GM12878 (cell line): ENCODE data around the gene OR2A5. TPM values are rescaled to one million over a fixed set of nuclear protein-coding genes. Genes with fewer than 3 reads are reported as not detected.

ENCODE experiments used
- ATAC-seq: fragments of 200-7000 bp; cut with Tn5 transposase; 3 replicates; pipeline ENCODE4 v1.9.1; 2020; ENCODE audit warnings: mild to moderate bottlenecking, moderate library complexity
- BruUV-seq: library from RNA; stranded (reverse); fragments of 400-500 nt; replicated peaks from 2 replicates; lab custom pipeline; 2021; lab: Mats Ljungman, UMichigan
- CTCF ChIA-PET: fragments of 300-600 bp; sonication (Branson Sonifier 250); formaldehyde crosslinking; extraction: SDS; loops from one replicate; lab custom pipeline; 2021; ENCODE audit warnings: inconsistent platforms; lab: Yijun Ruan, JAX
- POLR2A ChIA-PET: fragments of 350-600 bp; formaldehyde crosslinking; extraction: SDS; loops from one replicate; lab custom pipeline; 2021; ENCODE audit warnings: inconsistent platforms; lab: Charles Lee
- RAD21 ChIA-PET: fragments of 300-600 bp; sonication (Branson Sonifier 250); formaldehyde crosslinking; loops from one replicate; lab custom pipeline; 2023; ENCODE audit warnings: antibody characterized with exemption; ENCODE audit not compliant: unreplicated experiment; lab: Charles Lee
- SMC1A ChIA-PET: fragments of 300-600 bp; sonication (Branson Sonifier 250); formaldehyde crosslinking; loops from one replicate; lab custom pipeline; 2023; ENCODE audit not compliant: unreplicated experiment, uncharacterized antibody; lab: Charles Lee
- DNase-seq: peaks from one replicate; pipeline ENCODE4 v3.0.0-alpha.2; 2011; ENCODE audit warnings: low read depth, low spot score
- FAIRE-seq: peaks from 3 replicates; lab custom pipeline; 2011; peaks lifted over from hg19 to GRCh38; lab: Jason Lieb, UNC
- H2AFZ ChIP-seq: 2 replicates; pipeline ENCODE4 v1.6.0; 2011; ENCODE audit warnings: low read depth, low read length, control low read depth; ENCODE audit not compliant: control insufficient read depth
- H3K27ac ChIP-seq: 2 replicates; pipeline ENCODE4 v1.5.1; 2011; ENCODE audit warnings: control low read depth; ENCODE audit not compliant: control insufficient read depth, insufficient read depth
- H3K27me3 ChIP-seq, 2 experiments: replicated peaks in 1 of 2; 2 replicates each; pipeline versions ENCODE4 v1.6.0 to v1.6.1; 2011; ENCODE audit warnings: low read length in 1 of 2; ENCODE audit not compliant: control insufficient read depth in 2 of 2, insufficient read depth in 2 of 2
- H3K36me3 ChIP-seq, 2 experiments: 2 replicates each; pipeline ENCODE4 v1.5.1; 2011; ENCODE audit warnings: low read length in 1 of 2; ENCODE audit not compliant: control insufficient read depth in 2 of 2, insufficient read depth in 2 of 2
- H3K4me1 ChIP-seq: 2 replicates; pipeline ENCODE4 v1.6.1; 2011; ENCODE audit warnings: mild to moderate bottlenecking, low read length, moderate library complexity, mixed read lengths; ENCODE audit not compliant: control insufficient read depth, insufficient read depth
- H3K4me2 ChIP-seq: 2 replicates; pipeline ENCODE4 v1.6.0; 2011; ENCODE audit warnings: control low read depth; ENCODE audit not compliant: control insufficient read depth, insufficient read depth
- H3K4me3 ChIP-seq: fragments of 200-600 bp; sonication (generic); 2 replicates; pipeline ENCODE4 v1.5.1; 2016
- H3K79me2 ChIP-seq: 2 replicates; pipeline ENCODE4 v1.6.0; 2011; ENCODE audit warnings: low read length; ENCODE audit not compliant: control insufficient read depth, insufficient read depth
- H3K9ac ChIP-seq: 2 replicates; pipeline ENCODE4 v1.8.0; 2011; ENCODE audit warnings: low read length, control low read depth, mixed read lengths; ENCODE audit not compliant: control insufficient read depth, insufficient read depth
- H3K9me3 ChIP-seq: replicated peaks from 3 replicates; pipeline ENCODE4 v1.5.1; 2011; ENCODE audit warnings: mild to moderate bottlenecking, low read length; ENCODE audit not compliant: control insufficient read depth, insufficient read depth
- H4K20me1 ChIP-seq: 2 replicates; pipeline ENCODE4 v1.6.0; 2011; ENCODE audit not compliant: control insufficient read depth, insufficient read depth
- NR2F1 ChIP-seq: fragments of 450-650 bp; conservative IDR thresholded peaks from 2 replicates; pipeline ENCODE4 v1.6.1; 2017; ENCODE audit warnings: mild to moderate bottlenecking
- in situ Hi-C: fragments of 300-500 bp; cut with MboI; formaldehyde crosslinking; loops from 9 replicates; pipeline ENCODE4 v1.14.3; 2018; ENCODE audit warnings: mixed read lengths
- intact Hi-C: fragments of 100-400 bp; cut with micrococcal nuclease; formaldehyde crosslinking; loops from one replicate; pipeline ENCODE4 v1.14.2; 2022; ENCODE audit not compliant: unreplicated experiment
- polyA plus RNA-seq, 11 experiments: library from polyadenylated mRNA; depleted of rRNA in 4 of 11; unstranded in 6 of 11; stranded (reverse) in 5 of 11; fragments of >200 nt; fragmentation: Nextera tagmentation in 4 of 11; fragmentation: Illumina TruSeq in 1 of 11; extraction: Ambion mirVana in 4 of 11; extraction: Trizol in 1 of 11; gene quantifications; 1 replicate in 1 of 11; 2 replicates in 10 of 11; pipeline versions ENCODE4 v1.2.1 to v1.2.3, GENCODE V29; 2011 to 2016; ENCODE audit warnings: inconsistent platforms in 2 of 11, missing spikeins in 2 of 11, low read depth in 1 of 11
- small RNA-seq: library from RNA; depleted of rRNA; stranded (forward); fragments of <200 nt; gene quantifications from one replicate; pipeline ENCODE3, GENCODE V24; 2014
- total RNA-seq, 4 experiments: library from RNA; depleted of rRNA in 3 of 4; stranded (reverse); fragments of >200 nt in 3 of 4; fragmentation: Illumina TruSeq in 1 of 4; extraction: Trizol in 1 of 4; gene quantifications; 2 replicates each; pipeline versions ENCODE4 v1.2.1 to v1.2.3, GENCODE V29; 2013 to 2021
- TF ChIP-seq, protein P1 (sequence below): fragments of 450-650 bp; IDR thresholded peaks from 2 replicates; pipeline ENCODE4 v1.6.1; 2017; ENCODE audit warnings: mild to moderate bottlenecking, low read depth, inconsistent platforms; ENCODE audit not compliant: poor library complexity, severe bottlenecking

The OR2A5 gene
- total and polyA plus RNA-seq, 10 of the 15 experiments (the other 5 are each of a cell fraction or from before 2014, with no cell fraction given): 0.19 TPM; not detected in 9

DNA sequence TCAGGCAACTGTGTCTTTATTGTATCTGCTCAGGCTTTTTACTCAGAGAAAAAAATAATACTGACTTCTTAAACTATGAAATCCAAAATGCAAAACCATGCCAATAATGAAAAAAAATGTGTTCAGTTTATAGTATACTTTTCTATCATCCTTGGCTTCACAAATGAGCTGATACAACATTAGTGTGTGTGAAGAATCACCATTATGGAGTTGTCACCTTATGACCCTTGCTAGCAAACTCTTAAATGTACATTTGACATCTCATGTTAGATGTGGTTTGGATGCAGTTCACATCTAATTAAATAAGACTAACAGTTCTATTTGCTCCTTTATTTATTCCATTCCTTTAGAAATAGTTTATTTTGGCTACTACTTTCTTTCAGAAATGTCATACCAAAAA is 56.5 kb downstream of the OR2A5 start:
- Histone ChIP-seq H3K9me3 (no peaks in the 10 kb centered on the region), H3K27me3 (no peaks in the 10 kb centered on the region), H3K36me3 (no peaks in the 10 kb centered on the region), H4K20me1 (no peaks in the 10 kb centered on the region), H3K9ac (no peak overlapping the region), H3K27ac (no peak overlapping the region), H3K4me2 (no peak overlapping the region), H3K4me3 (no peak overlapping the region), H3K4me1 (no peaks in the 10 kb centered on the region), H3K79me2 (no peaks in the 10 kb centered on the region), H2AFZ (no peak overlapping the region)
- no TSS peak for BruUV-seq
- POLR2A ChIA-PET: no interaction called here
- CTCF ChIA-PET: interaction anchor here (1.7 kb wide), 1 partner anchor 23 kb away, joined by 8 read pairs; no protein-coding TSS in a partner anchor
- in situ Hi-C loops (no loop called here), intact Hi-C loops (no loop called here)
- no peak for ATAC-seq
- TF ChIP-seq, protein P1, sequence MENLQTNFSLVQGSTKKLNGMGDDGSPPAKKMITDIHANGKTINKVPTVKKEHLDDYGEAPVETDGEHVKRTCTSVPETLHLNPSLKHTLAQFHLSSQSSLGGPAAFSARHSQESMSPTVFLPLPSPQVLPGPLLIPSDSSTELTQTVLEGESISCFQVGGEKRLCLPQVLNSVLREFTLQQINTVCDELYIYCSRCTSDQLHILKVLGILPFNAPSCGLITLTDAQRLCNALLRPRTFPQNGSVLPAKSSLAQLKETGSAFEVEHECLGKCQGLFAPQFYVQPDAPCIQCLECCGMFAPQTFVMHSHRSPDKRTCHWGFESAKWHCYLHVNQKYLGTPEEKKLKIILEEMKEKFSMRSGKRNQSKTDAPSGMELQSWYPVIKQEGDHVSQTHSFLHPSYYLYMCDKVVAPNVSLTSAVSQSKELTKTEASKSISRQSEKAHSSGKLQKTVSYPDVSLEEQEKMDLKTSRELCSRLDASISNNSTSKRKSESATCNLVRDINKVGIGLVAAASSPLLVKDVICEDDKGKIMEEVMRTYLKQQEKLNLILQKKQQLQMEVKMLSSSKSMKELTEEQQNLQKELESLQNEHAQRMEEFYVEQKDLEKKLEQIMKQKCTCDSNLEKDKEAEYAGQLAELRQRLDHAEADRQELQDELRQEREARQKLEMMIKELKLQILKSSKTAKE: no peak
- TF ChIP-seq NR2F1: 0 out of 2 replicates have a peak, but pooled peaks have one; percentile 6
- SMC1A ChIA-PET: interaction anchor here (0.6 to 1.3 kb wide), 3 partner anchors 11 to 1209 kb away, joined by 3 to 4 read pairs (median 3); no protein-coding TSS in a partner anchor
- RAD21 ChIA-PET: no interaction called here
- no peak for DNase-seq
- no peak for FAIRE-seq

Small RNA genes within 50 kb of the gene (small RNA-seq; reads per million reads assigned to genes)
- not detected for gene OR2A41P

Other genes starting within 250 kb of the OR2A5 start
Only the 7 nearest of the 13 such genes appear.
- gene OR2F2, start 113.7 kb upstream of the OR2A5 start, total RNA-seq (2014; rRNA removed): not detected in 2 replicates
- not detected in 2 replicates for gene OR2F2, start 113.7 kb upstream of the OR2A5 start, total RNA-seq (2014; rRNA removed; fragmentation: Illumina TruSeq; extraction: Trizol)
- not detected in 2 replicates for gene OR2F2, start 113.7 kb upstream of the OR2A5 start, total RNA-seq (2021)
- gene OR2F2, start 113.7 kb upstream of the OR2A5 start, polyA plus RNA-seq (2011; rRNA removed): not detected in 2 replicates
- not detected in 2 replicates for gene OR2F2, start 113.7 kb upstream of the OR2A5 start, polyA plus RNA-seq (2014; fragmentation: Illumina TruSeq; extraction: Trizol)
- gene OR2F2, start 113.7 kb upstream of the OR2A5 start, polyA plus RNA-seq (2014; fragmentation: Nextera tagmentation; extraction: Ambion mirVana): not detected
- gene OR2F2, start 113.7 kb upstream of the OR2A5 start, polyA plus RNA-seq (2014; rRNA removed): not detected in 2 replicates
- gene OR2F2, start 113.7 kb upstream of the OR2A5 start, polyA plus RNA-seq (2016; fragmentation: Nextera tagmentation; extraction: Ambion mirVana): not detected
- gene OR2F1, start 94.1 kb upstream of the OR2A5 start, total RNA-seq (2014; rRNA removed): not detected in 2 replicates
- gene OR2F1, start 94.1 kb upstream of the OR2A5 start, total RNA-seq (2014; rRNA removed; fragmentation: Illumina TruSeq; extraction: Trizol): not detected in 2 replicates
- not detected in 2 replicates for gene OR2F1, start 94.1 kb upstream of the OR2A5 start, total RNA-seq (2021)
- gene OR2F1, start 94.1 kb upstream of the OR2A5 start, polyA plus RNA-seq (2011; rRNA removed): not detected in 2 replicates
- not detected in 2 replicates for gene OR2F1, start 94.1 kb upstream of the OR2A5 start, polyA plus RNA-seq (2014; fragmentation: Illumina TruSeq; extraction: Trizol)
- not detected for gene OR2F1, start 94.1 kb upstream of the OR2A5 start, polyA plus RNA-seq (2014; fragmentation: Nextera tagmentation; extraction: Ambion mirVana)
- gene OR2F1, start 94.1 kb upstream of the OR2A5 start, polyA plus RNA-seq (2014; rRNA removed): not detected in 2 replicates
- gene OR2F1, start 94.1 kb upstream of the OR2A5 start, polyA plus RNA-seq (2016; fragmentation: Nextera tagmentation; extraction: Ambion mirVana): not detected
- not detected in 2 replicates for gene OR6B1, start 48.6 kb upstream of the OR2A5 start, total RNA-seq (2014; rRNA removed)
- gene OR6B1, start 48.6 kb upstream of the OR2A5 start, total RNA-seq (2014; rRNA removed; fragmentation: Illumina TruSeq; extraction: Trizol): not detected in 2 replicates
- gene OR6B1, start 48.6 kb upstream of the OR2A5 start, total RNA-seq (2021): not detected in 2 replicates
- not detected in 2 replicates for gene OR6B1, start 48.6 kb upstream of the OR2A5 start, polyA plus RNA-seq (2011; rRNA removed)
- not detected in 2 replicates for gene OR6B1, start 48.6 kb upstream of the OR2A5 start, polyA plus RNA-seq (2014; fragmentation: Illumina TruSeq; extraction: Trizol)
- gene OR6B1, start 48.6 kb upstream of the OR2A5 start, polyA plus RNA-seq (2014; fragmentation: Nextera tagmentation; extraction: Ambion mirVana): not detected
- gene OR6B1, start 48.6 kb upstream of the OR2A5 start, polyA plus RNA-seq (2014; rRNA removed): not detected in 2 replicates
- gene OR6B1, start 48.6 kb upstream of the OR2A5 start, polyA plus RNA-seq (2016; fragmentation: Nextera tagmentation; extraction: Ambion mirVana): not detected
- not detected in 2 replicates for gene OR2A25, start 20.9 kb downstream of the OR2A5 start, total RNA-seq (2014; rRNA removed)
- gene OR2A25, start 20.9 kb downstream of the OR2A5 start, total RNA-seq (2014; rRNA removed; fragmentation: Illumina TruSeq; extraction: Trizol): not detected in 2 replicates
- gene OR2A25, start 20.9 kb downstream of the OR2A5 start, total RNA-seq (2021): not detected in 2 replicates
- gene OR2A25, start 20.9 kb downstream of the OR2A5 start, polyA plus RNA-seq (2011; rRNA removed): not detected in 2 replicates
- gene OR2A25, start 20.9 kb downstream of the OR2A5 start, polyA plus RNA-seq (2014; fragmentation: Illumina TruSeq; extraction: Trizol): not detected in 2 replicates
- gene OR2A25, start 20.9 kb downstream of the OR2A5 start, polyA plus RNA-seq (2014; fragmentation: Nextera tagmentation; extraction: Ambion mirVana): not detected
- not detected in 2 replicates for gene OR2A25, start 20.9 kb downstream of the OR2A5 start, polyA plus RNA-seq (2014; rRNA removed)
- gene OR2A25, start 20.9 kb downstream of the OR2A5 start, polyA plus RNA-seq (2016; fragmentation: Nextera tagmentation; extraction: Ambion mirVana): not detected
- gene OR2A12, start 37.3 kb downstream of the OR2A5 start, total RNA-seq (2014; rRNA removed): not detected in 2 replicates
- gene OR2A12, start 37.3 kb downstream of the OR2A5 start, total RNA-seq (2014; rRNA removed; fragmentation: Illumina TruSeq; extraction: Trizol): not detected in 2 replicates
- gene OR2A12, start 37.3 kb downstream of the OR2A5 start, total RNA-seq (2021): not detected in 2 replicates
- not detected in 2 replicates for gene OR2A12, start 37.3 kb downstream of the OR2A5 start, polyA plus RNA-seq (2011; rRNA removed)
- gene OR2A12, start 37.3 kb downstream of the OR2A5 start, polyA plus RNA-seq (2014; fragmentation: Illumina TruSeq; extraction: Trizol): not detected in 2 replicates
- not detected for gene OR2A12, start 37.3 kb downstream of the OR2A5 start, polyA plus RNA-seq (2014; fragmentation: Nextera tagmentation; extraction: Ambion mirVana)
- gene OR2A12, start 37.3 kb downstream of the OR2A5 start, polyA plus RNA-seq (2014; rRNA removed): not detected in 2 replicates
- not detected for gene OR2A12, start 37.3 kb downstream of the OR2A5 start, polyA plus RNA-seq (2016; fragmentation: Nextera tagmentation; extraction: Ambion mirVana)
- not detected in 2 replicates for gene OR2A2, start 60.6 kb downstream of the OR2A5 start, total RNA-seq (2014; rRNA removed)
- not detected in 2 replicates for gene OR2A2, start 60.6 kb downstream of the OR2A5 start, total RNA-seq (2014; rRNA removed; fragmentation: Illumina TruSeq; extraction: Trizol)
- gene OR2A2, start 60.6 kb downstream of the OR2A5 start, total RNA-seq (2021): not detected in 2 replicates
- gene OR2A2, start 60.6 kb downstream of the OR2A5 start, polyA plus RNA-seq (2011; rRNA removed): not detected in 2 replicates
- not detected in 2 replicates for gene OR2A2, start 60.6 kb downstream of the OR2A5 start, polyA plus RNA-seq (2014; fragmentation: Illumina TruSeq; extraction: Trizol)
- gene OR2A2, start 60.6 kb downstream of the OR2A5 start, polyA plus RNA-seq (2014; fragmentation: Nextera tagmentation; extraction: Ambion mirVana): not detected
- gene OR2A2, start 60.6 kb downstream of the OR2A5 start, polyA plus RNA-seq (2014; rRNA removed): not detected in 2 replicates
- gene OR2A2, start 60.6 kb downstream of the OR2A5 start, polyA plus RNA-seq (2016; fragmentation: Nextera tagmentation; extraction: Ambion mirVana): not detected
- gene OR2A14, start 74.2 kb downstream of the OR2A5 start, total RNA-seq (2014; rRNA removed): not detected in 2 replicates
- gene OR2A14, start 74.2 kb downstream of the OR2A5 start, total RNA-seq (2014; rRNA removed; fragmentation: Illumina TruSeq; extraction: Trizol): not detected in 2 replicates
- not detected in 2 replicates for gene OR2A14, start 74.2 kb downstream of the OR2A5 start, total RNA-seq (2021)
- not detected in 2 replicates for gene OR2A14, start 74.2 kb downstream of the OR2A5 start, polyA plus RNA-seq (2011; rRNA removed)
- gene OR2A14, start 74.2 kb downstream of the OR2A5 start, polyA plus RNA-seq (2014; fragmentation: Illumina TruSeq; extraction: Trizol): not detected in 2 replicates
- gene OR2A14, start 74.2 kb downstream of the OR2A5 start, polyA plus RNA-seq (2014; fragmentation: Nextera tagmentation; extraction: Ambion mirVana): not detected
- gene OR2A14, start 74.2 kb downstream of the OR2A5 start, polyA plus RNA-seq (2014; rRNA removed): not detected in 2 replicates
- not detected for gene OR2A14, start 74.2 kb downstream of the OR2A5 start, polyA plus RNA-seq (2016; fragmentation: Nextera tagmentation; extraction: Ambion mirVana)